HepG2 (cell line): ENCODE results near the gene TMOD2. TPM values are rescaled to one million over a fixed set of nuclear protein-coding genes. Genes with fewer than 3 reads are reported as not detected.

ENCODE experiments used
- BCL6 ChIP-seq: IDR thresholded peaks from 2 replicates; pipeline ENCODE4 v1.6.1; 2016; ENCODE audit warnings: missing genetic modification reagents, missing compliant biosample characterization
- CEBPB ChIP-seq: IDR thresholded peaks from 2 replicates; pipeline ENCODE4 v1.6.1; 2011; ENCODE audit warnings: low read depth, low read length, improper control_type of control experiment, borderline replicate concordance
- GPBP1L1 ChIP-seq: sonication (generic); formaldehyde crosslinking; IDR thresholded peaks from 2 replicates; pipeline ENCODE4 v1.5.0; 2020; ENCODE audit warnings: mild to moderate bottlenecking, missing genetic modification reagents
- GTF2F1 ChIP-seq: fragments of 150-350 bp; IDR thresholded peaks from 2 replicates; pipeline ENCODE4 v1.6.1; 2014; ENCODE audit warnings: low read length
- HOXA7 ChIP-seq: sonication (generic); formaldehyde crosslinking; IDR thresholded peaks from 2 replicates; pipeline ENCODE4 v1.8.1; 2022; ENCODE audit warnings: mild to moderate bottlenecking, missing genetic modification reagents, moderate library complexity
- KLF11 ChIP-seq: IDR thresholded peaks from 2 replicates; pipeline ENCODE4 v1.6.1; 2016; ENCODE audit warnings: missing compliant biosample characterization
- MTF1 ChIP-seq: sonication (generic); formaldehyde crosslinking; IDR thresholded peaks from 2 replicates; pipeline ENCODE4 v1.5.0; 2020; ENCODE audit warnings: missing genetic modification reagents
- RAD21 ChIP-seq: fragments of 450-650 bp; formaldehyde crosslinking; IDR thresholded peaks from 2 replicates; pipeline ENCODE4 v1.5.0; 2020; ENCODE audit warnings: mild to moderate bottlenecking
- SIX4 ChIP-seq: sonication (generic); formaldehyde crosslinking; IDR thresholded peaks from 2 replicates; pipeline ENCODE4 v1.4.0; 2020; ENCODE audit warnings: missing genetic modification reagents
- SMAD1 ChIP-seq: sonication (generic); formaldehyde crosslinking; IDR thresholded peaks from 2 replicates; pipeline ENCODE4 v1.4.0; 2020; ENCODE audit warnings: missing genetic modification reagents, low read depth, mild to moderate bottlenecking, borderline replicate concordance
- SMARCE1 ChIP-seq: fragments of 450-650 bp; IDR thresholded peaks from 2 replicates; pipeline ENCODE4 v1.6.1; 2017; ENCODE audit warnings: borderline replicate concordance
- SMC3 ChIP-seq: IDR thresholded peaks from 2 replicates; pipeline ENCODE4 v1.6.1; 2011; ENCODE audit warnings: low read length, improper control_type of control experiment
- THAP7 ChIP-seq: sonication (generic); formaldehyde crosslinking; IDR thresholded peaks from 2 replicates; pipeline ENCODE4 v1.8.1; 2023; ENCODE audit warnings: mild to moderate bottlenecking, missing genetic modification reagents
- THAP8 ChIP-seq: sonication (generic); formaldehyde crosslinking; IDR thresholded peaks from 2 replicates; pipeline ENCODE4 v1.5.1; 2020; ENCODE audit warnings: missing genetic modification reagents, mild to moderate bottlenecking, borderline replicate concordance
- U2AF1 ChIP-seq: fragments of 200-400 bp; formaldehyde crosslinking; optimal IDR thresholded peaks from 2 replicates; pipeline ENCODE3; 2017; ENCODE audit warnings: mild to moderate bottlenecking, low read depth, low read length
- ZBTB34 ChIP-seq: sonication (generic); formaldehyde crosslinking; IDR thresholded peaks from 2 replicates; pipeline ENCODE4 v1.8.0; 2022; ENCODE audit warnings: mild to moderate bottlenecking, missing genetic modification reagents
- ZC3H13 ChIP-seq: sonication (generic); formaldehyde crosslinking; IDR thresholded peaks from 2 replicates; pipeline ENCODE4 v1.8.1; 2023; ENCODE audit warnings: mild to moderate bottlenecking, missing genetic modification reagents, moderate library complexity
- ZC3H4 ChIP-seq: sonication (generic); formaldehyde crosslinking; IDR thresholded peaks from 2 replicates; pipeline ENCODE4 v1.4.0; 2020; ENCODE audit warnings: missing genetic modification reagents, borderline replicate concordance
- ZNF484 ChIP-seq: sonication (generic); formaldehyde crosslinking; IDR thresholded peaks from 2 replicates; pipeline ENCODE4 v1.5.1; 2020; ENCODE audit warnings: mild to moderate bottlenecking, low read depth, missing genetic modification reagents, borderline replicate concordance
- ZNF639 ChIP-seq: conservative IDR thresholded peaks from 2 replicates; pipeline ENCODE4 v1.6.1; 2018; ENCODE audit warnings: missing genetic modification reagents
- ZXDC ChIP-seq: sonication (generic); formaldehyde crosslinking; IDR thresholded peaks from 2 replicates; pipeline ENCODE4 v1.5.0; 2020; ENCODE audit warnings: mild to moderate bottlenecking, missing genetic modification reagents
- polyA plus RNA-seq, 8 experiments: library from polyadenylated mRNA; depleted of rRNA in 3 of 8; stranded (reverse) in 7 of 8; unstranded in 1 of 8; fragments of >200 nt; fragmentation: Illumina TruSeq in 4 of 8; extraction: Trizol in 4 of 8; gene quantifications; 2 replicates each; pipeline versions ENCODE4 v1.2.1 to v1.2.3, GENCODE V29; 2011 to 2016; ENCODE audit warnings: low read depth in 4 of 8, missing spikeins in 1 of 8, mixed read lengths in 1 of 8; ENCODE audit not compliant: insufficient read depth in 1 of 8
- total RNA-seq, 5 experiments: library from RNA; depleted of rRNA; stranded (reverse); fragments of >200 nt; fragmentation: Illumina TruSeq; extraction: Trizol; gene quantifications; 2 replicates each; pipeline ENCODE4 v1.2.3, GENCODE V29; 2016; ENCODE audit warnings: low read depth in 1 of 5

Gene TMOD2
- total and polyA plus RNA-seq, 2 of the 13 experiments (the other 11 are each of a cell fraction or from before 2014, with no cell fraction given): 0.01 to 0.02 TPM

GRCh38 chr15:51829376-51830275 lies 78.2 kb downstream of the TMOD2 start, which contains the start of gene TMOD3 (continued):
- no peak for TF ChIP-seq SMAD1 (CRISPR knock-in tag)
- no peak for TF ChIP-seq THAP8 (CRISPR knock-in tag)
- TF ChIP-seq GTF2F1: no peak
- TF ChIP-seq SIX4 (CRISPR knock-in tag): no peak
- TF ChIP-seq HOXA7: no peak
- no peak for TF ChIP-seq ZC3H4 (CRISPR knock-in tag)
- TF ChIP-seq BCL6 (CRISPR knock-in tag): peak; percentile 84
- no peak for TF ChIP-seq KLF11 (CRISPR knock-in tag)
- no peak for TF ChIP-seq MTF1
- no peak for TF ChIP-seq SMC3
- no peak for TF ChIP-seq GPBP1L1 (CRISPR knock-in tag)
- no peak for TF ChIP-seq ZNF484
- TF ChIP-seq THAP7 (CRISPR knock-in tag): no peak
- TF ChIP-seq ZBTB34: no peak
- no peak for TF ChIP-seq ZNF639 (CRISPR knock-in tag)
- no peak for TF ChIP-seq CEBPB
- no peak for TF ChIP-seq ZXDC (CRISPR knock-in tag)
- peak; percentile 56 for TF ChIP-seq U2AF1
- TF ChIP-seq SMARCE1: no peak
- no peak for TF ChIP-seq ZC3H13 (CRISPR knock-in tag)
- TF ChIP-seq RAD21 (CRISPR knock-in tag): no peak; the same call in 1 of the 2 replicates
